NCI-H748 (cell line): Measurements from ENCODE around the gene MEIS2.
A peak's percentile ranks its signal among the peaks of the same experiment; 100 is the strongest.

Source experiments
- DNase-seq: peaks from one replicate; lab custom pipeline; 2025; ENCODE audit not compliant: unreplicated experiment; lab: John Stamatoyannopoulos, UW

The MEIS2 gene

DNA sequence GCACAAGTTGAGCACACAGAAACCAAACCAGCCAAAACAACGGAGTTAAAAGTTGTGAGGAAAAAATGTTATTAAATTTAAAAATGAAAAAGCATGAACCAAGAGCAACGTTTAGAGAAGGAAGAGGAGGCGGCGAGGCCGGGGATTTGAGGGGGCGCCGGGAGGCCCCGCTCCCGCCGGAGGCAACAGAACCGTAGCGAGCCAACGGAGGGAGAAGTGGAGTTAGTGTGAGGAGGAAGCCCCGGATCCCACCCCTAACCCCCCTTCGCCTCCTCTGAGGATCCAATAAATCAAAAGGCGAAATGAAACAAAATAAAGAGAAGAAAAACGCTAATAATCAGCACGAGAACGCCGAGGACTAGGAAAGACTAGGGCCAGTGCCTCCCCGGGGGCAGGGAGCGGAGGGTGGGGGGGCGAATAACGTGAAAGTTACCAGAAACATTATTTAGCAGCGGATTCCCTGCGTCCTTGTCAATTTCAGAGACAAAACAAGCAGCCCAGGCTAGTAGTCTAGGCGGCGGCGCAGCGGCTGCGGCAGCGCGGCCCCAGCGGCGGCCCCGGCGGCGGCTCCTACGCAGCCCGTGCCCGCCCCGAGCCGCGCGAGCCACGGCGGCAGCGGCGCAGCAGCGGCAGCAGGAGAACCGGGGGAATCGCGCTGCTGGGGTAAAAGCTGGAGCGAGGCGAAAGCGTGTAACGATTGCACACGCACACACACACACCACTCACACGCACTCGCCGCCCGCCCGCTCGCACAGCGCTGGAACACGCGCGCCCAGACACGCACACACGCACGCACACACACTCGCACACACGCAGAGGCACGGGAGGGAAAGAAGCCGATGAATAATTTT, 1.7 kb downstream of the MEIS2 start:
- peak; percentile 57 for DNase-seq

- no peak for DNase-seq
These were observed 3.0 kb downstream of the MEIS2 start for GRCh38 chr15:37097144-37097919.

DNA sequence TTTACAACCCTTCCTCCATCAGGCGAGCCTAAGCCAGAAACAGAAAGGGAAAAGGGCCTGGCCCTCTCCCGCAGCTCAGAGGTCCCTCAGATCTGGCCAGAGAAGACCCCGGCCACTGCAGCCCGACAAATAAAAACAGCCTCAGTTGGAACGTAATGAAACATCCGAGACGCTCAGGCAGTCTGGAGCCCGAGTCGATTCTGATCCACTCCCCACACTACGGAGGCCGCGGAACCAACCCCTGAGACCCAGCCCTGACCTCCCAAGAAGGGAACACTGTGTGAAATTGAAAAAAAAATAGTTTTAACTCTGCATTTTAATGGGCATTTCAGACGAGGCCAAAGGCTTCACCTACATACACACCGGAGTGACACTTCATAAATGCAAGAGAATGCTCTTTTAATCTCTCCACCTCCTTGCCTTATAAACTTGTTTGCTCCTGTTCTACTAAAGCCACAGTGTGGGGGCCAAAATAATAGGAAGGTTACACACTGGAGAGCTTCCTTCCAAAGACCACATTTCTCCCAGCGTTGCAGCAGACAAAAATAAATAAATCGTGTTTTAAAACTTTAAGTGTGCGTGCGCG, 3.7 kb downstream of the MEIS2 start:
- DNase-seq, result no peak

GRCh38 chr15:37095770-37096557, 4.4 kb downstream of the MEIS2 start:
- DNase-seq, result no peak

DNA sequence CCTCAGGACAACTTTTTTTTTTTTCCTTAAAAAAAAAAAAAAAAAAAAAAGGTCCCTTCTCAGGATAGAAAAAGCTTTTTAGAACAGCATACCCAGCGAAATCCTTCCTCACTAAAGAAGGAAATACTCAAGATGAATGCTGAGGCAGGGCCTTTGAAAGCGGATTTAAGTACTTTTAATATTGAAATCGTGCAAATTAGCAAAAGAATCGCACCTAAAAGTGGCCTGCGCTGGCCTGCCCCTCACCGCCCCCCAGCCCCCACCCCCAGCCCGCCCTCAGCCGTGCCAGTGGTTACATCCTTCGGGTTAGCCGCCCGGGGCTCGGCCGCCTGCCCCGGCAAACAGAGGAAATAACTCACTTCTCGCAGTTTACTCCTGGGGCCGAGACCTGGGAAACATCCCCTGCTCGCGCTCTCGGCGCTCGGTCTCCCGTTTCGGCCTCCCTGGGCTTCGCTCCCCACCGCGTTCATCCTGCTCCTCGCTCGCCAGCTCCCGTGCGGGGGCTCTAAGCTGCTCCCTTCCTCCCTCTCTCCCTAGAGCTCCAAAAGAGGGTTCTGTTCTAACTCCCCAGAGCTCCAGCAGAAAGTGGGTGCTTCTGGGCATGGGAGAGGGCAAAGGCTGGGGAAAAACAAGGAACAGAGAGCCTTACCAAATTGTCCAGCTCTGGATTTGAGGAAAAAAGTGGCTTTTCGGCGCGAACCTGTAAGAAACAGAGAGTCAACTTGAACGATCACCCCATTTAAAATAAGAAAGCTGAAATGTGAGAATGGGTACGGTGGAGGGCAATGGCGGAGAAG, 5.2 kb downstream of the MEIS2 start:
- DNase-seq, result no peak

DNA sequence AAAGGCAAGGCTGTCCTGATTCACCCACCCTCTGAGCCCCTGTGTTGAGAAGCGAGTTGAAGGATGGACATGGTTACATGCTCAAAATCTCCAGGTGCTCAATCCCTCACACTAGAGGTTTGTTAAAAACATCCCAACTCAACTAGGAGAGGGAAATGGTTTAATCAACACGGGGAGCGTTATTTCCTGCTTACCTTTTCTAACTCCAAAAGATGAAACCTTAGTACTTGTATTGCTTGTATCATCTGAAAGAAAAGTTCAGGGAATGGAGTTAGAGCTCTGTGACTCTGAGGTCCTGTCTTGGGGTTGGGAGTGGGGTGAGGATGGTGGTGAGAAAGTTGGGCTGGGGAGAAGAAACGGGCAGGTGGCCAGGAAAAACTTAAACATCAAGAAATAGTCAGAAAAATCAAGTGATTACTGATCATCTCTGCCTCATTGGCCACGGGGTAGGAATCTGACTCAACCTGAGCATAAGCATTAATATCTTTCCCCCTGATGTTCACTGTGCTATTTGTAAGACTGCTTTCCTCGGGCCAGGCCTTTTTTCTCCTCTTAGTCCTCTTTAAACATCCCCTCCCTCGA, 5.9 kb downstream of the MEIS2 start:
- DNase-seq, result no peak

DNA sequence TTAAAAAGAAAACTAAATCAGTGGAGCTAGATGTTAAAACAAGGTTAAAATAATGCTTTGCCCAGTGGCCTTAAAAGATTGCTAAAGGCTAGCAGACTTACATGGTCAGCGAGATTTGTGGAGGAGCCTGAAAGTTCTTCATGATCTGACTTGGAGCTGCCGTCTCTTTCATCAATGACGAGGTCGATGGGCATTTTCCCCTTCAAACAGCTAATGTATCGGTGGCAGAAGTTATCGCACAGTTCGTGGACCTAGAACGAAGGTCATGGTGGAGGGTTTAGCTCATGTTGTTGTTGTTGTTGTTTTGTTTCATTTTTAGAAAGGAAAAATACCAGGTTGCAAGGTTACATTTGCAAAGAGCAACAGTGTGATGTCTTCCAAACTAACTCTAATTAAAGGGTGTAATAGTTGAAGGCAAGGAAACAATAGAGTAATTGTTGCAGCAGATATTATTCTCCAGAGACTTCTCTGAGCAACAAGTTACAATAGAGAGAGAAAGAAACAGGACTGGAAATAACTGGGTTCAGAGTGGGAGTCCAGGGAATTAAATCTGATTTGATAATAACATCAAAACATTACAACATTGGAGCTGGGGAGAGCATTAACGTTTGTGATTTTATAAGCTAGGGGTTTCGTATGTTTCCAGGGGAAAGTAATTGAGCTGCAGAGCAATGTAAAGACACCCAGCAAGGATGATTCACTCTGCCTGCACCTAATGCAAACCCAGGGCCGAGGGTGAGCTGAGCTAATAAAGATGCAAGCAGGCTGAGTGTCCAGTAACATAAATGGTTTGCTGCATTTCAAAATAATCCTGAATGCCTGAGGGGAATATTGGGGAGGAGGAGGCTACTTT, 6.6 kb downstream of the MEIS2 start:
- DNase-seq, result no peak

DNA sequence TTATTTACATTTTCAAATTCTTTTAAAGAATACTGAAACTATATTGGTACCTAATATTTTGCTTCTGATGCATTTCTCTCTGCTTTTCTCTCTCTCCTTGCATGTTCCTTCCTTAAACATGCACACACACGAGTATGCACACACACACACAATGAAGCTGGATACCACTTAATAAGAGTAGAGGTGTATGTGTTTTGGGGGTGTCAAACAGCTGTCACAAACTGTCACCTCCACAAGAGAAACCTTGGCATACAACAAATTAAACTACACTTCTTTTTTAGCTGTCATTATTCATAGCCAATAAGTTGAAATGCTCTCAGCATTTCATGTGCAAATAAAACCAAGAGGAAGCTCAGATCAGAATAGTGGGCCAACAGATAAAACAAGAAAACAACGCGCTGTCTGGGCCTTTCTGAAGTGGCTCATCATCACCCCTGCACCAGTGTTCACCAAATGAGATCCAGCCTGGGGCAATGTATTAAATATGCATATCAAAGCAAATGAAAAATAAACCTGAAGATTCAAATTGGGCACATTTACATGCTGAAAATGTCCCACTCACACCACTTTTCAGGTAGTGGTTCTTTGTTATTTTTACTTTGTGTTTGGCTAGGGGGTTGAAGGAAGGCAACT, 9.7 kb downstream of the MEIS2 start:
- DNase-seq, result no peak

DNA sequence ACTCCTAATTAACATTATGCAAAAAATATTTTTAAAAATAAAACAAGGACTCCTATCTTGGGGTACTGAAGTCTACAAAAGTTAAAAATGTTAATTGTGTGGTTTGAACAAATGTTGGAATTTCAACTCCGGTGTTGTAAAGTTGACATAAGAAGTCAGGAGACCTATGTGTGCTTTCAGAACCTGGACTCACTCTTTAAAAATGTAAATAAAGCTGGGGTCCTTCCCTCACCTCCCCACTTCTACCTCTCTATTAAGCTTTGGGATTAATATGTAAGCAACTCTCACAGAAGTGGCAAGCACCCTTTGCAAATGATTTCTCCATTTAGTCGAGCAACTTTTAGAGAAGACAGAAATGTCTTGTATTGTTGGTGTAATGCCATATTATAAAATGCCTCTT, 11.9 kb downstream of the MEIS2 start:
- DNase-seq, result no peak

DNA sequence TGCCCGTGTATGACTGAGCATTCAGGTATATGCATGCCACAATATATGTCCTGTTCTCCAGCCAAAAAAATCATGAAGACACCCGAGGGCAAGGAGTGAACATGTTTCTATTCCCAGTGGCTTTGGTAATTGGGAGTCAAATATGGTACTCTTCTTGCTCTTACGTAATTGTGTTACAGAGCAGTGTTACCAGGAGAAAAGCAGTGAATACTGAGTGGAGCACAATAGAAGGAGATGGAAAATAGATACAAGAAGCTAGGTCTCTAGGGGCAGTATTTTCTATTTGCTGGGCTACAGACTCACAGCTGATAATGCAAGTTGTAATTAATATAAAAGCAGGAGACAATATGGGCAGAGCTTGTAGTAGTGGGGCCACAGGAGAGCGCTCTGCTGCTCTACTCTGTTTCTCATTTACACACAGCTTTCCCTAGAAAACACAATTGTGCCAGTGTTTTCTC, 13.2 kb downstream of the MEIS2 start:
- DNase-seq, result no peak

DNA sequence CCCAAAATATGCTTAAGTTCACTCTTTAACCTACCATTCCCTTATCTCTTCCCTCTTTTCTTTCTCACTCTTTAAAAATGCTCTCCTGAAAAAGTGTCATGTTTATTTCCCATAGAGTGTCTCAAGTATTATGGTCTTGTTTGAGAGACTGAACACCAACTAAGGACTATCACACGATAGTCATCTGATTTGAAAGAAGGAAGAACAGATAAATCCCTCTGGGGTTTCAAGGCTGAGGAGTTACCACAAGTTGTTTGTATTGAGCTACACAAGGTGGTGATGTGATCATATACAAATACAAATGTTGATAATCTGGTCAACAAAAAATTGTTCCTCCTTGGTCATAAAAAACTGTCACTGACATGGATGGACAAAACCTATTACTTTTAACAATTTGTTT, 13.8 kb downstream of the MEIS2 start:
- DNase-seq, result no peak

DNA sequence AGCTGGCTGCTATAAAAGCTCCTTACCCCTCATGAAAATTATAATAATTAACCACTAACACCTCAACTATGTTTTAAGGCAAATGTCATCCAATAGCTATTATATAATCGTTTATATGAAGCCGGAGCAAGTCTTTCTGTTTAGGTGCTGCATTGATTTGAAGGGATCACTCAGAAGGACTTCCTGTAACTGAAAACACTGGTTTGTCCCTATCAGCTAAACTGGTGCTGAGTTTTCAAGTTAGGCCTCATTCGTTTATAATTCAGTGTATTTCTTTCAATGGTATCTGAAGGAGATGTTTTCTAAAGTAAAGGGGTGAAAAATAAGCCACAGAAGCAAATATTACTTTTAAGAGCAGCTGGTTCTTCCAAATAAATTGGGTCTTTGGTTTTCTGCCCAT, 14.2 kb downstream of the MEIS2 start:
- no peak for DNase-seq

- no peak for DNase-seq
These were observed 15.7 kb downstream of the MEIS2 start for GRCh38 chr15:37084602-37085001.

DNA sequence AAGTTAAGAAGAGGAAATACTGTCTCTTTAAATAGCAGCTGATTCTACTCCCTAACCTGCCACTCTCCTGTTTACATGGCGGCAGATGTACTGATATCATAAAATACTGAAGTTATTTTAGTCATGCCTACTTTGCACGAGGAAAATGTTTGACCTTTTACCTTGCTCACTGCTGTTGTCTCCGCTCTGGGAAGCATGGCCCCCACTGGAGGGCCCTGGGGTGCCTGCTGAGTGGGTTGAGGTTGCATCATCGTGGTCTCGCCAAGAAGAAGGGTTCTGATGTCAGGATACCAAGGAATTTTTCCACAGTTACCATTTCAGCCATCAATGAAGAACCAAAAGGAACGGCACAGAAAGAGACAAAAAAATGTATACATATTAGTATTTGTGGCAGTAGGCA, 16.7 kb downstream of the MEIS2 start:
- DNase-seq, result no peak

DNA sequence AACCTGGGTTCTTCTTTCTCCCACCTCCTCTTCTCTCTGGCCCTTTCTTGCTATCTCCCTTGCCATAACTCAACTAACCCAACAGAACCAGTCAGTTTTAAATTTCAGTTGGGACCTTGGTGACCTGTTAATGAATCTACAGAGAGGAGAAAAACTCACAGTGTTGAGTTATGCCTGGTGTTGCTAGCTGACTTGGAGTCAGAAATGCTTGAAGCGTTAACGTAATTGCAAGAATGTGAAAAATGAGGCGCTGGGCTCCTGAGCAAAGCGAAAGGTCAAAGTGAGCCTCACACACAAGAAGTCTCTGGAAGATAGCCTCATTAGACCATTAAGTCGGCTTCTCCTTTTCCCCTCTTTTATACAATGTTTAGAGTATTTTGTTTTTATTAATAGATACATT, 18.4 kb downstream of the MEIS2 start:
- DNase-seq, result no peak

GRCh38 chr15:37080261-37080921, 20.0 kb downstream of the MEIS2 start:
- no peak for DNase-seq

GRCh38 chr15:37079726-37080125, 20.6 kb downstream of the MEIS2 start:
- DNase-seq, result no peak

GRCh38 chr15:37078566-37078965, 21.8 kb downstream of the MEIS2 start:
- no peak for DNase-seq
